Measurements from ENCODE around the gene THBS4. TPM values are rescaled to one million over a fixed set of nuclear protein-coding genes. Genes with fewer than 3 reads are reported as not detected.

Gene THBS4
- total RNA-seq, 1 experiment from 2014 or later, result 11.8 TPM

GRCh38 chr5:80076131-80077050 lies 41.2 kb downstream of the THBS4 start:
- DNase-seq (ENCODE audit: low spot score) (no peak), ATAC-seq (no peak)
- Mint-ChIP-seq H3K9me3 (no peaks in the 10 kb centered on the region), H3K36me3 (no peaks in the 10 kb centered on the region), H3K4me3 (no peak overlapping the region), H3K4me1 (peaks cover 3% of the 10 kb centered on the region; the same call in 1 of the 2 replicates), H3K27ac (no peak overlapping the region), H3K27me3 (ENCODE audit: low read depth) (no peaks in the 10 kb centered on the region)
- TF ChIP-seq GRHL2 (CRISPR knock-in tag; IDR thresholded peaks at IDR 0.05; ENCODE audit: insufficient replicate concordance, severe bottlenecking) (no peak), CREM (CRISPR knock-in tag; IDR thresholded peaks at IDR 0.05) (no peak), CTCF (IDR thresholded peaks at IDR 0.05) (no peak), ZNF396 (CRISPR knock-in tag; IDR thresholded peaks at IDR 0.05; ENCODE audit: borderline replicate concordance) (no peak), NFATC4 (CRISPR knock-in tag; IDR thresholded peaks at IDR 0.05) (no peak), EMX1 (CRISPR knock-in tag; IDR thresholded peaks at IDR 0.05) (no peak), SMAD4 (CRISPR knock-in tag; IDR thresholded peaks at IDR 0.05) (no peak), ARID4B (CRISPR knock-in tag; IDR thresholded peaks at IDR 0.05; ENCODE audit: borderline replicate concordance) (no peak), ATF6 (CRISPR knock-in tag; IDR thresholded peaks at IDR 0.05) (no peak), ATF2 (CRISPR knock-in tag; IDR thresholded peaks at IDR 0.05; ENCODE audit: borderline replicate concordance, low read depth) (no peak), NFE2L1 (CRISPR knock-in tag; IDR thresholded peaks at IDR 0.05) (no peak), JUN (CRISPR knock-in tag; IDR thresholded peaks at IDR 0.05) (no peak), CREB1 (CRISPR knock-in tag; IDR thresholded peaks at IDR 0.05) (no peak), PRDM15 (CRISPR knock-in tag; IDR thresholded peaks at IDR 0.05) (no peak), IRF1 (CRISPR knock-in tag; IDR thresholded peaks at IDR 0.05) (no peak), ERG (CRISPR knock-in tag; IDR thresholded peaks at IDR 0.05) (no peak), TP53 (CRISPR knock-in tag; IDR thresholded peaks at IDR 0.05) (no peak), E2F5 (CRISPR knock-in tag; IDR thresholded peaks at IDR 0.05) (no peak)
- ChIA-PET POLR2A (no interaction called here), CTCF (no interaction called here)
